Stimulated activated naive CD8-positive, alpha-beta T cell treated with anti-CD3 and anti-CD28 coated beads, Interleukin-15, amount 100 ng/mL, for 72 hours (primary cell): ENCODE data around the gene VWA7.
A peak's percentile ranks its signal among the peaks of the same experiment; 100 is the strongest.

Experiments used
- ATAC-seq: fragments of 150-1000 bp; cut with Tn5 transposase; 2 replicates; pipeline ENCODE4 v1.10.0; 2021; ENCODE audit warnings: mild to moderate bottlenecking, moderate library complexity
- DNase-seq, 2 donors: peaks; one replicate each; pipeline ENCODE4 v3.0.0; 2021 to 2022
- H3K27ac Mint-ChIP-seq, 2 donors: one replicate each; pipeline ENCODE4 v1.8.0; 2022; ENCODE audit warnings: mild to moderate bottlenecking in 2 of 2, mixed read lengths in 2 of 2, moderate library complexity in 2 of 2
- H3K27me3 Mint-ChIP-seq: one replicate; pipeline ENCODE4 v1.8.0; 2022; ENCODE audit warnings: mixed read lengths
- H3K4me1 Mint-ChIP-seq: one replicate; pipeline ENCODE4 v1.8.0; 2022; ENCODE audit warnings: mild to moderate bottlenecking, mixed read lengths
- H3K4me3 Mint-ChIP-seq, 2 donors: one replicate each; pipeline ENCODE4 v1.8.0; 2022; ENCODE audit warnings: mild to moderate bottlenecking in 2 of 2, mixed read lengths in 2 of 2, moderate library complexity in 1 of 2
- H3K9me3 Mint-ChIP-seq, 2 donors: one replicate each; pipeline ENCODE4 v1.8.0; 2022; ENCODE audit warnings: mixed read lengths in 2 of 2

VWA7 gene

DNA sequence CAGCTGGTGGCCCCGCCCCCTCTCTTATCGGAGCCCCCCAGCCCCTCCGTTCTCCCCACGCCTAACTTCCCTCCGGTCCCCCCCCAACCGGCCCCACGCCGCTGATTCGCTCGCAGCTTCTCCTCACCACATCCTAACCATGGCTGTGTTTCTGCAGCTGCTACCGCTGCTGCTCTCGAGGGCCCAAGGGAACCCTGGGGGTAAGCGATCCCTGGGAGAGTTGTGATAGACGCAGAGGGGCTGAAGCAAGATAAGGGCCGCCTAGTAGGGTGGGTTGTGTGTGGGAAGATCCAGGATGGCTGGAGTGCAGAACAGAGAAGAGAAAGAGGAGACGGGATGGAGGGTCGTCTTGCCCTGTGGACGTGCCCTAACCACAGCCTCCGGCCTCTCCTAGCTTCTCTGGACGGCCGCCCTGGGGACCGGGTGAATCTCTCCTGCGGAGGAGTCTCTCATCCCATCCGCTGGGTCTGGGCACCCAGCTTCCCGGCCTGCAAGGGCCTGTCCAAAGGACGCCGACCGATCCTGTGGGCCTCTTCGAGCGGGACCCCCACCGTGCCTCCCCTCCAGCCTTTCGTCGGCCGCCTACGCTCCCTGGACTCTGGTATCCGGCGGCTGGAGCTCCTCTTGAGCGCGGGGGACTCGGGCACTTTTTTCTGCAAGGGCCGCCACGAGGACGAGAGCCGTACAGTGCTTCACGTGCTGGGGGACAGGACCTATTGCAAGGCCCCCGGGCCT lies 53.7 kb downstream of the VWA7 start, which contains the start of gene MPIG6B:
MPIG6B (plus strand) TSS at position 129 of the 735 bp plus-strand sequence; CDS start at position 140, 11 bp downstream.
- Mint-ChIP-seq H3K27ac (peak within 1 kb of the TSS in 1 of 2 donors; percentile 43), H3K9me3 (no peaks in the 10 kb centered on the region), H3K4me1 (peaks cover 40% of the 10 kb centered on the region), H3K27me3 (no peaks in the 10 kb centered on the region), H3K4me3 (peak within 1 kb of the TSS in 1 of 2 donors; percentile 49)
- ATAC-seq (no peak), DNase-seq (no peak)

DNA sequence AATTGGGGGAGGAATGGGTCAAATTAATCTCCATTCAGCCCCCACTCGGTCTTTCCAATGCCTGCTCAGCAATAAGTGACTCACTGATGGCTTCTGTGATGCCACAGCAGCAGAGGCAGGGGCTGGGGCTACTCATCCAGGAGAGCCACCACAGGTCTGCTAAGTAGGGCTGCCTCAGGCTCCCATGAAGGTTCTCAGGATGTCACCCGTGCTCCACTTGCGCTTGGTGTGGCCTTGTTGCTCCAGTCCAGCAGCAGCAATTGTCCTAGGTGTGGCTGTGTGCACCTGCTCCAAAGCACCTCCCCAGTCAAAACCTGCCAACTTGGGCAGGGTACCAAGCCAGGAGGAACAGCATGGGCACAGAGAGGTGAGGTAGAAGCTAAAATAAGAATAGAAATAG lies 55.0 kb downstream of the VWA7 start:
- DNase-seq (no peak), ATAC-seq (no peak)
- Mint-ChIP-seq H3K27me3 (no peaks in the 10 kb centered on the region), H3K4me3 (no peak overlapping the region), H3K9me3 (no peaks in the 10 kb centered on the region), H3K4me1 (peaks cover 28% of the 10 kb centered on the region), H3K27ac (peak overlapping the region in 1 of 2 donors; percentile 43)

DNA sequence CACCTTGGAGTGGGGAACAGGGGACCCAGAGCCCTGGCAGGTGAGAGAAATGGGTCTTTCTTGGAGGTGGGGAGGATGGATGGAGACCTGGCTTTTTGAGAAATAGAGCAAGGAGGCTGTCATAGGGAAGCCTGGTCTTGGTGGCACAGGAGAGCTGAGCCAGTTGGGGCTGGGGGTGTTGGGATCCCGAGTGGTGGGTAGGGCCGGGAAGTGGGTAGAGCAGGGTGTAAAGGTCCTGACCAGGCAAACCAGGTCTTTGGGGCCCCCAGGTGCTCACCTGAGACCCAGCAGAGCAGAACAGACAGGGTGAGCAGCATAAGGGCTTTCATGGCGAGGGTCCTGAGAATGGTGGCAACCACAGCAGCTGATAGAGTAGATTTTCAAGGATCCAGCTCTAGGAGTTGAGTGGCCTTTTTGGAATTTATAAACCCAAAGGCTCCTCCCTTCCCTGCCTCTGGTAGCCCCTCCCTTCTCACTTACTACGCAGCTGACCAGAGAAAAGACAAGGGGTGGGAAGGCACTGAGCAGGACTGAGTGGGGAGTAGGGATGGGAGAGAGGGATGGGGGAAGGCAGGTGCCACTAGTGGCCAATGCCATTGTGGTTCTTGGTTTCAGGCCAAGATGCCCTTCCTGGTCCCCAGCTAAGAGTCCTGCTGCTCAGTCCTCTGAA lies 55.6 kb downstream of the VWA7 start, which contains the start of gene LY6G6C:
LY6G6C (minus strand) TSS at position 396 of the 670 bp plus-strand sequence; CDS start at position 329, 67 bp downstream.
- no peak for ATAC-seq

DNA sequence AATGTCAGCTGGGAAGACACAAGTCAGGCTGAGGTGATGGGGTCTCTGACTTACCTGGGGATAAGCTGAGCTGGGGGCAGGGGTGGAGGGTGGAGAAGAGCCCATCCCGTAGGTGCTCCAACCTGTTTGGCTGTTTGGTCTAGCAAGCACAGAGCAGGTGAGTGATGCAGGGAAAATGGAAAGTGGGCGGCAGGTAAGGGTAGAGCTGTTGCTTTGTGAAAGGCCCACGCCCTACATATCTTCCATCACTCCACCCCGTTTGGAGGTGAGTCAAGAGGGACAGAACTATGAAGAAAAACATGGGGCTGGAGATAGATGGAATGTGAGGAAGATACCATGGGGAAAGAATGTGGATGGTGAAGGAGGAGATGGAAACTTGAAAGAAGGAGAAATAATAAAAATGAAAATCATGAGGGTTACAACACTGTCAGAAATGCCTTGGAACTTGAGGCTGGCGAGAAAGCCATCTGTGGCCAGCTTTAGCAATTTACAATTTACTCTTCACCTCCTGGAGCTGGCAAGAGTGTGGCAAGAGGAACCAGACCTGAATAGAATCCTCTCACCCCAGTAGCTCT lies 56.8 kb downstream of the VWA7 start:
- ATAC-seq, result no peak

More for the DNA sequence above, 55.6 kb downstream of the VWA7 start, which contains the start of gene LY6G6C:
- no peak for DNase-seq
- H3K27ac Mint-ChIP-seq, result peak within 1 kb of the TSS in 1 of 2 donors; percentile 43
- no peaks in the 10 kb centered on the region for H3K27me3 Mint-ChIP-seq
- no peaks in the 10 kb centered on the region for H3K9me3 Mint-ChIP-seq
- H3K4me3 Mint-ChIP-seq, result no peak within 1 kb of the TSS
- peaks cover 21% of the 10 kb centered on the region for H3K4me1 Mint-ChIP-seq

DNA sequence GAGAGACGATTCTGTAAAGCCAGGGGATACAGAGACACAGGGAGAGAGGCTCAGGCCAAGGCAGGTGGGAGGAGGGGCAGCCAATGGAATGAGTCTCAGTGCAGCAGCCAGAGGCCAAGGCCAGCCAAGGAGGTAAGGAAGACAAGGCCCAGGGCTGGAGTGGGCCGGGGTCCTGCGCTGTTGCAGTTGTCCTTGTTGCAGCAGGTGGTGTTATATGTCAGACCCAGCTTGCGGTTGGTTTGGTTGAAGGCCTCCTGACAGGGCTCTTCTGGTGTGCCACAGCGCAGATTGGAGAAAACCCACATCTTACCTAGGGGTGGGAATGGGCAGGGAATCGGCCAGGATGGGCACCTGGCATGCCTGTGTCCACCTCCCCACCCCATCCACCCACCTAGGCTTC lies 58.1 kb downstream of the VWA7 start:
- ATAC-seq (no peak), DNase-seq (no peak)
- no peak overlapping the region for H3K4me3 Mint-ChIP-seq
- H3K27ac Mint-ChIP-seq, result no peak overlapping the region
- H3K27me3 Mint-ChIP-seq, result no peaks in the 10 kb centered on the region
- H3K4me1 Mint-ChIP-seq, result peaks cover 15% of the 10 kb centered on the region
- no peaks in the 10 kb centered on the region for H3K9me3 Mint-ChIP-seq

More for the DNA sequence above, 56.8 kb downstream of the VWA7 start:
- Mint-ChIP-seq H3K4me1 (peaks cover 11% of the 10 kb centered on the region), H3K4me3 (no peak overlapping the region), H3K27me3 (no peaks in the 10 kb centered on the region), H3K9me3 (no peaks in the 10 kb centered on the region), H3K27ac (no peak overlapping the region)
- DNase-seq, result no peak

DNA sequence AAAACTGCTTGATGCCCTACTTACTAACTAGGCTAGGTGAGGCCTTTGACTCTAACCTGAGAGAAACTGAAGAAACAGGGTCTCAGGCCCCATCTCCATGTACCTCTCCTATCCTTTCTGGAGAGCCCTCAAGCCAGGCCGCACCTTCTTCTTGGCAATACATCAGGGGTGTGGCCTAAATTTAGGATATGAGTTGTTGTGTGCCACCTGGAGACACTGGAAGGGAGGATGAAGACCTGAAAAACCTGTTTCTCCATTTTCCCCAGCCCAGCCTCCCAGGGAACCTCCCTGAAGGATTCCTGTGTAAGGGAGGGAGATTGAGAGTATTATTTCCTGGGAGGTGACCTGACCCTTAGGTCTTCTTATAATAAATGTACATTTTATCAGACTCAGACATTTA lies 58.9 kb downstream of the VWA7 start:
- no peak overlapping the region for H3K4me3 Mint-ChIP-seq
- H3K27ac Mint-ChIP-seq, result no peak overlapping the region
- no peaks in the 10 kb centered on the region for H3K9me3 Mint-ChIP-seq
- no peaks in the 10 kb centered on the region for H3K27me3 Mint-ChIP-seq
- no peak for ATAC-seq
- DNase-seq, result no peak
- peaks cover 11% of the 10 kb centered on the region for H3K4me1 Mint-ChIP-seq

DNA sequence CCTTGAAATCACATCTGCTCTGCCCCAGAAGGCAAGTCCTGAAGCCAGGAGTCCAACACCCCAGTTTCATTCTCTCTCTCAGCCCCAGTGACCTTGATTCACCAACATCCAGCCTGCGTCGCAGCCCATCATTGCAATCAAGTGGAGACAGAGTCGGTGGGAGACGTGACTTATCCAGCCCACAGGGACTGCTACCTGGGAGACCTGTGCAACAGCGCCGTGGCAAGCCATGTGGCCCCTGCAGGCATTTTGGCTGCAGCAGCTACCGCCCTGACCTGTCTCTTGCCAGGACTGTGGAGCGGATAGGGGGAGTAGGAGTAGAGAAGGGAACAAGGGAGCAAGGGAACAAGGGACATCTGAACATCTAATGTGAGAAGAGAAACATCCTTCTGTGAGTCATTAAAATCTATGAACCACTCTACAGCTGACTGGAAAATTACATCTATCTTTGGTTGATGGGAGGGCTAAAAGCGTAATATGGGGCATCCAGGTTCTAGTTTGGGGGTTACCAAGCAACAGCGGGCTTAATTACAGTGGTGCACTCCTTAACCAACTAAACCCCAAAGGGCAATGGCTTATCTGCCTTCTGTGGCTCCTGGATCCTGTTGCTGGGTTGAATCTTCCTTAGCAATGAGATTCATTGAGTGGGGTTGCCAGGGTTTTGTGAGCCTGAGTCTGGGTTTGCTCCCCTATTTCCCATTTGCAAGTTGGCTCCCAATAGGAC lies 59.5 kb downstream of the VWA7 start:
- no peak overlapping the region for H3K27ac Mint-ChIP-seq

More for the DNA sequence above, 59.5 kb downstream of the VWA7 start:
- H3K27me3 Mint-ChIP-seq, result peaks cover under 1% of the 10 kb centered on the region
- no peak overlapping the region for H3K4me3 Mint-ChIP-seq
- DNase-seq, result no peak
- ATAC-seq, result no peak
- no peaks in the 10 kb centered on the region for H3K9me3 Mint-ChIP-seq
- peaks cover 8% of the 10 kb centered on the region for H3K4me1 Mint-ChIP-seq
